H1 (cell line): ENCODE data around the gene SCGB1D4. TPM values are rescaled to one million over a fixed set of nuclear protein-coding genes. Genes with fewer than 3 reads are reported as not detected.

Experiments used
- BCL11A ChIP-seq, 2 experiments: IDR thresholded peaks; one replicate each; pipeline ENCODE4 v1.6.1; 2011; ENCODE audit warnings: low read depth in 2 of 2, low read length in 2 of 2, mild to moderate bottlenecking in 2 of 2
- BRCA1 ChIP-seq: IDR thresholded peaks from 2 replicates; pipeline ENCODE4 v1.6.1; 2012; ENCODE audit warnings: low read depth, low read length, improper control_type of control experiment
- CHD7 ChIP-seq: fragments of 300-600 bp; sonication (generic); IDR thresholded peaks from 2 replicates; pipeline ENCODE4 v1.7.1; 2012; ENCODE audit warnings: low read length, moderate library complexity, mild to moderate bottlenecking, inconsistent platforms; ENCODE audit not compliant: insufficient replicate concordance
- E2F6 ChIP-seq: IDR thresholded peaks from 2 replicates; pipeline ENCODE4 v1.6.1; 2012; ENCODE audit warnings: inconsistent platforms
- EZH2 ChIP-seq: fragments of 200-600 bp; sonication (generic); IDR thresholded peaks from 2 replicates; pipeline ENCODE4 v1.7.1; 2012; ENCODE audit warnings: low read depth, mild to moderate bottlenecking, moderate library complexity, low read length, inconsistent platforms; ENCODE audit not compliant: severe bottlenecking
- KDM1A ChIP-seq: fragments of 200-600, 300-600 bp; sonication (generic); IDR thresholded peaks from 2 replicates; pipeline ENCODE4 v1.7.1; 2016; ENCODE audit warnings: mild to moderate bottlenecking, low read length, borderline replicate concordance
- NANOG ChIP-seq: IDR thresholded peaks from 2 replicates; pipeline ENCODE4 v1.6.1; 2011; ENCODE audit warnings: low read length, low read depth, mild to moderate bottlenecking, inconsistent platforms; ENCODE audit not compliant: insufficient read depth, poor library complexity, severe bottlenecking
- RAD21 ChIP-seq, 2 experiments: IDR thresholded peaks in 1 of 2; conservative IDR thresholded peaks in 1 of 2; 2 replicates each; pipeline ENCODE4 v1.6.1; 2011; ENCODE audit warnings: low read depth in 2 of 2, low read length in 2 of 2, improper control_type of control experiment in 1 of 2, inconsistent platforms in 1 of 2, mild to moderate bottlenecking in 1 of 2, moderate library complexity in 1 of 2
- RNF2 ChIP-seq: fragments of 200-900, 300-1000 bp; sonication (generic); IDR thresholded peaks from 2 replicates; pipeline ENCODE4 v1.7.1; 2016; ENCODE audit warnings: borderline replicate concordance, low read depth, mild to moderate bottlenecking, antibody characterized with exemption, low read length; ENCODE audit not compliant: poor library complexity, severe bottlenecking; ENCODE audit errors: missing control alignments
- SIX5 ChIP-seq: IDR thresholded peaks from 2 replicates; pipeline ENCODE4 v1.6.1; 2011; ENCODE audit warnings: mild to moderate bottlenecking, low read depth, low read length
- polyA plus RNA-seq, 7 experiments: library from polyadenylated mRNA; depleted of rRNA in 3 of 7; stranded (reverse) in 5 of 7; unstranded in 2 of 7; fragments of >200 nt in 5 of 7; fragments of 200-250 nt in 2 of 7; gene quantifications; 1 replicate in 5 of 7; 2 replicates in 1 of 7; 4 replicates in 1 of 7; pipeline versions ENCODE4 v1.2.1 to v1.2.3, GENCODE V29; 2011 to 2013; ENCODE audit warnings: missing spikeins in 2 of 7, mixed read lengths in 2 of 7
- total RNA-seq: library from RNA; stranded (reverse); fragmentation: NEBNext Ultra II Directional; extraction: Animal tissue kit (Norgen Biotek cat#: 25700); gene quantifications from 2 replicates; pipeline ENCODE4 v1.2.1, GENCODE V29; 2021

Gene SCGB1D4
- total and polyA plus RNA-seq, 2 of the 8 experiments (the other 6 are each of a cell fraction or from before 2014, with no cell fraction given), result not detected

- TF ChIP-seq CHD7 (no peak), KDM1A (no peak), RNF2 (no peak), BRCA1 (no peak), BCL11A (IDR thresholded peaks at IDR 0.05; ENCODE audit: low read depth in 2 of 2, low read length in 2 of 2) (no peak), RAD21 (IDR thresholded peaks at IDR 0.05 in 1 of 2, conservative IDR thresholded peaks at IDR 0.05 in 1 of 2; ENCODE audit: low read depth in 2 of 2, low read length in 2 of 2) (no peak), E2F6 (no peak), NANOG (no peak), SIX5 (no peak), EZH2 (no peak)
Measured at GRCh38 chr11:62251698-62252097, 47.2 kb downstream of the SCGB1D4 start (continued).
